ENCODE results near the gene DPM3.

DPM3 gene

GRCh38 chr1:155110381-155110780 is 29.9 kb downstream of the DPM3 start:
- no peaks in the 10 kb centered on the region for H3K36me3 ChIP-seq (ENCODE audit: control insufficient read depth in 2 of 2, insufficient read depth in 1 of 2, low read length in 2 of 2)
- POLR2A ChIA-PET, result no interaction called here
- no peak overlapping the region for H3K4me3 ChIP-seq (ENCODE audit: low read depth, low read length)
- CTCF ChIA-PET, result interaction anchor here (0.6 to 0.8 kb wide), 3 partner anchors 19 to 1449 kb away, joined by 3 read pairs; no protein-coding TSS in a partner anchor
- H3K4me1 ChIP-seq (ENCODE audit: control insufficient read depth, insufficient read depth, low read length), result no peaks in the 10 kb centered on the region
- H3K9me3 ChIP-seq (ENCODE audit: control insufficient read depth, insufficient read depth, low read depth, low read length), result no peaks in the 10 kb centered on the region
- no peak for TF ChIP-seq ZNF140 (tag by site-specific recombination; IDR thresholded peaks at IDR 0.05)
- TF ChIP-seq ZNF514 (tag by site-specific recombination; IDR thresholded peaks at IDR 0.05), result no peak
- no peak for TF ChIP-seq ZNF184 (tag by site-specific recombination; IDR thresholded peaks at IDR 0.05)
- no peak for TF ChIP-seq ZNF169 (tag by site-specific recombination; IDR thresholded peaks at IDR 0.05)
- no peak for TF ChIP-seq ZSCAN16 (tag by site-specific recombination; IDR thresholded peaks at IDR 0.05)
- no peak for TF ChIP-seq ZNF747 (tag by site-specific recombination; IDR thresholded peaks at IDR 0.05)
- TF ChIP-seq ZNF138 (tag by site-specific recombination; IDR thresholded peaks at IDR 0.05; ENCODE audit: borderline replicate concordance), result no peak
- no peak for TF ChIP-seq ZNF132 (tag by site-specific recombination; IDR thresholded peaks at IDR 0.05; ENCODE audit: borderline replicate concordance)
- TF ChIP-seq GFI1B (tag by site-specific recombination; IDR thresholded peaks at IDR 0.05), result no peak
- TF ChIP-seq ZNF548 (tag by site-specific recombination; IDR thresholded peaks at IDR 0.05), result no peak
- TF ChIP-seq, protein P1, sequence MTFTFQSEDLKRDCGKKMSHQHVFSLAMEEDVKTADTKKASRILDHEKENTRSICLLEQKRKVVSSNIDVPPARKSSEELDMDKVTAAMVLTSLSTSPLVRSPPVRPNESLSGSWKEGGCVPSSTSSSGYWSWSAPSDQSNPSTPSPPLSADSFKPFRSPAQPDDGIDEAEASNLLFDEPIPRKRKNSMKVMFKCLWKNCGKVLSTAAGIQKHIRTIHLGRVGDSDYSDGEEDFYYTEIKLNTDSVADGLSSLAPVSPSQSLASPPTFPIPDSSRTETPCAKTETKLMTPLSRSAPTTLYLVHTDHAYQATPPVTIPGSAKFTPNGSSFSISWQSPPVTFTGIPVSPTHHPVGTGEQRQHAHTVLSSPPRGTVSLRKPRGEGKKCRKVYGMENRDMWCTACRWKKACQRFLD (tag by site-specific recombination; IDR thresholded peaks at IDR 0.05), result no peak
- no peak for TF ChIP-seq ZNF660 (tag by site-specific recombination; IDR thresholded peaks at IDR 0.05)
- TF ChIP-seq ZNF311 (tag by site-specific recombination; IDR thresholded peaks at IDR 0.05; ENCODE audit: borderline replicate concordance), result no peak
- TF ChIP-seq ZNF19 (tag by site-specific recombination; IDR thresholded peaks at IDR 0.05; ENCODE audit: low read depth), result no peak
- TF ChIP-seq PRDM4 (tag by site-specific recombination; IDR thresholded peaks at IDR 0.05), result no peak
- TF ChIP-seq, protein P2, sequence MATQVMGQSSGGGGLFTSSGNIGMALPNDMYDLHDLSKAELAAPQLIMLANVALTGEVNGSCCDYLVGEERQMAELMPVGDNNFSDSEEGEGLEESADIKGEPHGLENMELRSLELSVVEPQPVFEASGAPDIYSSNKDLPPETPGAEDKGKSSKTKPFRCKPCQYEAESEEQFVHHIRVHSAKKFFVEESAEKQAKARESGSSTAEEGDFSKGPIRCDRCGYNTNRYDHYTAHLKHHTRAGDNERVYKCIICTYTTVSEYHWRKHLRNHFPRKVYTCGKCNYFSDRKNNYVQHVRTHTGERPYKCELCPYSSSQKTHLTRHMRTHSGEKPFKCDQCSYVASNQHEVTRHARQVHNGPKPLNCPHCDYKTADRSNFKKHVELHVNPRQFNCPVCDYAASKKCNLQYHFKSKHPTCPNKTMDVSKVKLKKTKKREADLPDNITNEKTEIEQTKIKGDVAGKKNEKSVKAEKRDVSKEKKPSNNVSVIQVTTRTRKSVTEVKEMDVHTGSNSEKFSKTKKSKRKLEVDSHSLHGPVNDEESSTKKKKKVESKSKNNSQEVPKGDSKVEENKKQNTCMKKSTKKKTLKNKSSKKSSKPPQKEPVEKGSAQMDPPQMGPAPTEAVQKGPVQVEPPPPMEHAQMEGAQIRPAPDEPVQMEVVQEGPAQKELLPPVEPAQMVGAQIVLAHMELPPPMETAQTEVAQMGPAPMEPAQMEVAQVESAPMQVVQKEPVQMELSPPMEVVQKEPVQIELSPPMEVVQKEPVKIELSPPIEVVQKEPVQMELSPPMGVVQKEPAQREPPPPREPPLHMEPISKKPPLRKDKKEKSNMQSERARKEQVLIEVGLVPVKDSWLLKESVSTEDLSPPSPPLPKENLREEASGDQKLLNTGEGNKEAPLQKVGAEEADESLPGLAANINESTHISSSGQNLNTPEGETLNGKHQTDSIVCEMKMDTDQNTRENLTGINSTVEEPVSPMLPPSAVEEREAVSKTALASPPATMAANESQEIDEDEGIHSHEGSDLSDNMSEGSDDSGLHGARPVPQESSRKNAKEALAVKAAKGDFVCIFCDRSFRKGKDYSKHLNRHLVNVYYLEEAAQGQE (tag by site-specific recombination; IDR thresholded peaks at IDR 0.05), result no peak
- TF ChIP-seq ZNF610 (tag by site-specific recombination; IDR thresholded peaks at IDR 0.05; ENCODE audit: borderline replicate concordance), result no peak
- no peak for TF ChIP-seq ZNF701 (tag by site-specific recombination; IDR thresholded peaks at IDR 0.05)
- no peak for TF ChIP-seq ZNF274 (IDR thresholded peaks at IDR 0.05; ENCODE audit: low read length)
- no peak for TF ChIP-seq ZNF274 (tag by site-specific recombination; IDR thresholded peaks at IDR 0.05; ENCODE audit: borderline replicate concordance)
- TF ChIP-seq, protein P3, sequence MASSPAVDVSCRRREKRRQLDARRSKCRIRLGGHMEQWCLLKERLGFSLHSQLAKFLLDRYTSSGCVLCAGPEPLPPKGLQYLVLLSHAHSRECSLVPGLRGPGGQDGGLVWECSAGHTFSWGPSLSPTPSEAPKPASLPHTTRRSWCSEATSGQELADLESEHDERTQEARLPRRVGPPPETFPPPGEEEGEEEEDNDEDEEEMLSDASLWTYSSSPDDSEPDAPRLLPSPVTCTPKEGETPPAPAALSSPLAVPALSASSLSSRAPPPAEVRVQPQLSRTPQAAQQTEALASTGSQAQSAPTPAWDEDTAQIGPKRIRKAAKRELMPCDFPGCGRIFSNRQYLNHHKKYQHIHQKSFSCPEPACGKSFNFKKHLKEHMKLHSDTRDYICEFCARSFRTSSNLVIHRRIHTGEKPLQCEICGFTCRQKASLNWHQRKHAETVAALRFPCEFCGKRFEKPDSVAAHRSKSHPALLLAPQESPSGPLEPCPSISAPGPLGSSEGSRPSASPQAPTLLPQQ (tag by site-specific recombination; IDR thresholded peaks at IDR 0.05), result no peak
- no peak overlapping the region for H3K27ac ChIP-seq (ENCODE audit: extremely low read depth, low read depth, low read length)
